HL-60/S4 treated with retinoic acid at 250 ng/mL for 4 days and 3 days (cell line): ENCODE data around the gene SREBF1.

Source experiments
- in situ Hi-C: fragments of 300-500 bp; cut with MboI; formaldehyde crosslinking; loops from 2 replicates; pipeline ENCODE4 v1.7.0; 2022; ENCODE audit warnings: low sequenced_read_pairs

Gene SREBF1

DNA sequence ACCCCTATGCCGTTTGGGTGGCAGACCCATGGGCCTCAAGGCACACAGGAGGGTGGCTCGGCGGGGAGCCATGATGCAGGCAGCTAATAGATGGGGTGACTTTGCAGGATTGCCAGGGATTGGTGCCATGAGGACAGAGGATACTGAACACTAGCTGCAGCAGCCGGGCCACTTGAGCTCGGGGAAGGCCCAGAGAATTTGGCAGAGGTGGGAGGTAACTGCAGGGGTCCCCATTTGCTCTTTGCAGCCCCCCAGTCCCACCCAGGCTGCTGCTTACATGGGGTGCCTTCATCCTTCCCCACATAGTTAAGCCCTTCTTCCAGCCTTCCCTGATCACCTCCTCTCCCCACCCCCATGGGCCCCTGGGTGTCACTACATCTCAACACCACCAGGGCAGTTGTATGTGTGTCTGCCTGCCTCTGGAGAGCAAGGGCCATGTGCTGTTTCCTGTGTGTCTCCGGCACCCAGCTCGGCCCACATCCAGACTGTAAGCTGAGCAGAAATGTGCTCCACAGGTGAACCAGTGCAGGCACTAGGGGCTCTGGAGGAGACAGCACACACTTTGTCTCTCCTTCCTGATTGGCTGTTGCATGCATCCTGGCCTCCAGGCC is 52.0 kb downstream of the SREBF1 start:
- in situ Hi-C loops = no loop called here

DNA sequence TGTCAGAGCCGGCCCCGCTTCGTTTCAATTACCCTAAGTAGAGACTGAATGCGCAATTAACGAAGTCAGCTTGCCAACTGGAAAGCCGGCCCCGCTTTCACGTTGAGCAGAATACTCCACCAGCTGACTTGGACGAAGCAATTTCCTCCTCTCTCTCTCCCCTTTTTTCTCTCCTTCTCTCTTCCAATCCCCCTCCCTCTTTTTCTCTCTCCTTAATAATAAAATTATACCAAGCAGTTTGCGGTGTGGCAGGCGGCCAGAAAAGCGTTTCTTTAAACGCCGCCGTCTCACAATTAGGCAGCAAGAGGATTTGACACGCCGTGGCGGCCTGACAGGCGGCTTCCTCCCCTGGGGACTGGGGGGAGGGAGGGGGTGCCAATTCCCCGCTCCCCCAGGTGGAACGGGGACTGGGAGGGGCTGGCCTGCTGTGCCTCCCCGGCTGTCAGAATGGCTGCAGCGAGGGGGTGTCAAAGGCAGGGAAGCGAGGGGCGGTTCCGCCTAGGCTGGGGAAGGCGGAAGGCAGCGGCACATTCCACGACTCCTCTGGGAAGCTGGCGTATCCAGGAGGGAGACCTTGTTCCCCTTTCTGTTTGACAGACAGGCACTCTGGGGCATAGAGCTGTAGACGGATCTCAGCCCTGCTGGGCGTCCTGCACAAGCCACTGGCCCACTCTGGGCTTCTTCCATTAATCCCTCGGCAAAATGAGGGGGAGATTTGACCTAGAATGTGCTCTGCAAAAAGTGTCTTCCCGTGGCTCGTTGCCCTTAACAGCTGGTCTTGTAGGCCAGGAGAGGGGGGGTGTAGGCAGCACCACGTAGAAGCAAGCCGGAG is 52.7 kb downstream of the SREBF1 start:
- in situ Hi-C loops = no loop called here

DNA sequence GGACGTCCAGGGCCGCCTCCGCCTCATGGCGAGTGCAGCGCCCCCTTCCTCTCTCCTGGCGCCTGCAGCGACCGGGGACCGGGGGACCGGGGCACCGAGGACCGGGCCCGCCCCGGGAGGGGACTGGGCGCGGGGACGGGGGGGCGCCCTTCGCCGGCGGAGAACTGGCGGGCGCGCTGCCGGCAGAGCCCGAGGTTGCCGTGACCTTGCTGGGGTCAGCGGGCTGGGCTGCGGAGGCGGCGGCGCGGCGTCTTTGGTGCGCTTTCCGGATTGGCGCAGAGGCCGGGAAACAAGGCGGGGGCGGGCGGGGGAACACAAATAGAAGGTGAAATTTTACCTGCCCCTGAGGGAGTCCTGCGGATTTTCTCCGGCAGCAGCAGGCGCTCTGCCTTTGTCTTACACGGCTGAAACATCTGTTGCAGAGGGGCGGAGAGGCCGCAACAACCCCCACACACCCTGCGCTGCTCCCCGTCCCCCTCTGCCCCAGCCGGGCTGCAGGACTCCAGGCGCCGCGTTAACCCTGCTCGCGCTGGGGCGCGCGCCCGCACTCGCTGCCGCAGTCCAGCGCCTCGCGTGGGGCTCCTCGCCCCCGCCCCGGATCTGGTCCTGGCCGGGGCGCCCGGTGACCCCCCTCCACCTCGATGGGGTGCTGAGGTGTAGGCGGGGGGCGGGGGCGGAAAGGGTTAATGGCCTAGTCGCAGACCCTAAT is 53.5 kb downstream of the SREBF1 start:
- in situ Hi-C loops = no loop called here

DNA sequence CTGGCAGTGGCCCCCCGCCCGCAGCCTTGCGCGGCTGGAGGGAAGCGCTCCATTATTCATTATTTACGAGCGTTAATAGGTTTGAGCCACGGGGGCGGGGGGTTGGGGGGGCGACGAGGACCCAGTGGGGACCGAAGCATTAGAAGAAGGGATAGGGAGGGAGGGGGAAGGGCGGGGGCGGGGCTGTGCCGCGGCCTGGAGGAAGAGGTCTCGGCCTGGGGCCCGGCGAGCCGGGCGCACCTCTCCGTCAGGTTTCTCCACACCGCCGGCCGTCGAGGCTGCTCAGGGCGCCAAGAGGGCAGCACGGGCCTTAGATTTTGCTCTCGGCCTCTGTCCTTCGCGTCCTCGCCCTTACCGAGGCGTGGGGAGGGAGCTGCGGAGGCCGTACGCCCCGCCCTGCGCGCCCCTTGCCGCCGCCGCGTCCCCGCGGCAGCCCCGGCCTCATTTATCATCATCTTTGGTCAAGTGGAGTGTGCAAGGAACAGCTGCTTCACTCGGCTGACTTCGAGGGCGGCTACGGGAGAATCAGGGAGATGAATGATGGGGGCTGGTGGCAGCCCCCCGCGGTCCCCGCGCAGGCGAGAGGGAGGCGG is 54.2 kb downstream of the SREBF1 start:
- in situ Hi-C loops = no loop called here

DNA sequence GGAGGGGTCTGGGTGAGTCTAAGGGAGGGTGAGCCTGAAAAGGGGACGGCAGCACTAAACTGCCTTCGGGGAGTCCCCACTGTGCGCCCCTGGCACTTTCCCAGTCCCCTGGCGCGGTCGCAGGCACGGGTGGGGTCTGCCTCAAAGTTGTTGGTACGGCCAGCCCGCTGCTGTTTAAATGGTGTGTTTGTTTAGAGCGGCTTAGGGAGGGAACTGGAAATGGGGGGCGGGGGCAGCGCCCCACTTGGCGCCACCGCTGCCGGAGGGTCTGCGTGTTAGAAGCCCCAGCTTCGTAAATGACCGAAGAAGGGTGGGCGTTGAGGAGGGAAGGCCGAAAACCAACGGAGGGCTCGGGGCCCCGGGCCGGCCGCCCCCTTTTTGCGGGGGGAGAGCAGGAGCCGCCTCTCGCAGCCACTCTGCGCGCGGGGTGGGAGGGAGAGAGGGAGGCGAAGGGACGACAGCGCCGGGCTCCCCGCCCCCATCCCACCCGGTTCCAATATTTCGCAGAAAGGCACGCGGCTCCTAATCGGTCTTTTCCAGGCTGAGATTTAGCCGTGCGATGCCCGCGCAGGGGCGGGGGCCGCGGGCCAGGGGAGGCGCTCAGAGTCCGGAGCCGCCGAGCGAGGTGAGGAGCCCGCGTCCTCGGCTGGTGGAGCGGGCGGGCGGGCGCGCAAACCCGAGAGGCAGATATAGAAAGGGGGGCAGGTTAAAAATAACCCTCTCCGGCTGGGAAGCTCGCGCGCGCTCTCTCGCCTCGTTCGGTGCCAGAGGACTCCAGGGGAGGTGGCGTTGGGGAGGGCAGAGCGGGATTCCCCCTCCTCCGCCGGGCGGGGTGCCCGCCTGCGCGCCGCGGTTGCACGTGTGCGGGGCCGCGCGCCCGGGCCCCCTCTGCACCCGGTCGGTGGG is 54.9 kb downstream of the SREBF1 start:
- in situ Hi-C loops = no loop called here

DNA sequence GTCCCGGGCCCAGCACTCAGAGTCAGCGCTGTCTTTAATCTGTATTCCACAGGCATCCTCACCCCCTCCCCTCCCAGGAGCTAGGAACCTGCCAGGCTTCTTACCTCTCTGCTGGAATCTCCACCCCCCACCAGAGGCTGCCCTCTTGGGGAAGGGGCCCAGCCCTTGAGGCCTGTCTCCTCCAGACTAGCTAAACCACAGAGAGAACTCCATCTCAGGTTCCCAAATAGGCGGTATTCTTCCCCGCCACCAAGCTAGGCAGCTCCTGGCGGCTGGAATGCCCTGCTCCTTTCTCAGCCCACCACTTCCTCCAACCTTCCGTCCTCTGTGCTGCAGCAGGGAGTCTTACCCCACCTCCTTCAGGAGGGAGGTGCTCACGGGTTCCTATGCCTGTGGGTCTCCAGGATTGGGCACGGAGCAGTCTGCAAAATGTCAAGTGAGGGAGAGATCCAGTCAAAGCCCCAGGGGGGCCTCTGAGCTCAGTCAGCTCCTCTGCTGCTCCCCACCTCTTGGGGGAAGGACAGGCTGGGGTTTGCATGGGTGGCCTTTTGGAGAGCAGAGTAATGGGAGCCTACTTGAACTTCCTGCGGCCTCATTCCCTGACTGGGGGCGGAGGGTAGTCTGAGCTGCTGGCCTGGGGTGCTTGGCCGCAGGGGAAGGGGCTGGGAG is 55.7 kb downstream of the SREBF1 start:
- in situ Hi-C loops = no loop called here

DNA sequence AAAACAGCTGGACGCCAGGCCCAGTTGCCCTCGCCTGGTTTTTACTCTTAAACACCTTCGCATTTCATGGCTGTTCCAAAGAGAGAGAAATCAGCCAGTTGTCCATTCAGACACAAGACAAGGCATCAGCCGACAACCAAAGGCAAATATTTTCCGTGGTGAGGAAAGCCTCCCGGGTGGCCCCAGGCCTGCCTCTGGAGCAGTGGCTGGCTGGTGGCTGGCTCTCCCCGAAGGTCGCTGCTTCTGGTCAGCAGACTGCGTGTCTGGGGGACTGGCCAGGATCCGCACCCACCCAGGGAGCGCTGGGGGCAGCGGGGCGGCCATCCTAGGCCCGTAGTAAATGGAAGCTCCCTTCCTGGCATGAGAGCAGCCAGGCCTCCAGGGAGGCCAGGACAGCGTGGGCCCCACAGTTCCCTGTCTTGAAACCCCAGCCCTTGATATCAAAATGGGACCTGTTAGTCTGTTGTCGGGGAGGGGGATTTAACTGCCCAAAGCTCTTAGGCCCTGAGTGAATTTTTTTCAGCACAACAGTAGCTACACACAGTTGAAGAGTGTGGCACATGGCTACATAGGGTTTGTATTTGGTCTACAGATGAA is 57.7 kb downstream of the SREBF1 start:
- in situ Hi-C loops = no loop called here

DNA sequence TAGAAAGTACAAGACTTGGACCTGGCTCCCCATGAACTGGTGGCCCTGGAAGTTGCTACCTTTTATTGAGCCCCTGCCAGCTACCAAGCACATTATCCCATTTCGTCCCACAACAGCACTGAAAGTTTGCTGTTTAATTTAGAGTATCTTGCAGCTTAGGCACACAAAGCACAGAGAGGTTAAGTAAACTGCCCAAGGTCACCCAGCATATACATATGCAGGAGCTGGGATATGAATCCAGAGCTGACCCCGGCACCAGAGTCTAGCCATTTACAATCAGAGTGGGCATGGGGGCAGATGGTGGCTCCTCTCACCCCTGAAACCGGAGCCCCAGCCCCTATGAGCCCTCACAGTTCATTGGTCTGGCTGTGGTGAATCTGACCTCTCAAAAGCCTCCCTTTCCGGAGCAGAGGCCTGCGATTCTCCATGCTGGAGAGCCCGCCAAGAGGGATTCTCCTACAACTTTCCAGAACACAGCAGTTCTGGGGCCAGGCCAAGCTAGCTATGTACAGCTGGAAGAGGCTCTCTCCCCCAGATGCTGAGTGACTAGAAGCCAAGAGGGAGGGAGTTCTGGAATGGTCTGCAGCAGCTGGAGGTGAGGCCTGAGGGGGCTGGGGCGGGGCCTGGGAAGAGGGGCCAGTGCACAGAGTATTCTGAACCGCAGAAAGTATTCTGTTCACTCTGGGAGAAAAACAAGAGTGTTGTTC is 58.3 kb downstream of the SREBF1 start:
- in situ Hi-C loops = no loop called here

DNA sequence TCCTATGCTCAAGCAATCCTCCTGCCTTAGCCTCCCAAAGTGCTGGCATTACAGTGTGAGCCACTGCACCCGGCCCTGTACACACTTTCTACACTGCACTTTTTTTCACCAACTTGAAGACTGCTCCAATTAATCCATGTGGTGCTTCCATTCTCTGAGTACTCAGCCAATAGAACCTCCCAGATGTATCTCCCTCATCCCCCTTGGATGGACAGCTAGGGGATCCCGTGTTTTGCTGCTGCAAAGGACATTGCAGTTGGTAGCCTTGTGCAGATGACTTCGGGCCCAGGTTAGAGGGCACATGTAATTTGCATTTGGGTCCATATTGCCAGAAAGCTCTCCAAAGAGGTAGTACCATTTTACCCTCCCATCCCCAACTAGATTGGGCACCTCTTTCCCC is 59.9 kb downstream of the SREBF1 start:
- in situ Hi-C loops = no loop called here

DNA sequence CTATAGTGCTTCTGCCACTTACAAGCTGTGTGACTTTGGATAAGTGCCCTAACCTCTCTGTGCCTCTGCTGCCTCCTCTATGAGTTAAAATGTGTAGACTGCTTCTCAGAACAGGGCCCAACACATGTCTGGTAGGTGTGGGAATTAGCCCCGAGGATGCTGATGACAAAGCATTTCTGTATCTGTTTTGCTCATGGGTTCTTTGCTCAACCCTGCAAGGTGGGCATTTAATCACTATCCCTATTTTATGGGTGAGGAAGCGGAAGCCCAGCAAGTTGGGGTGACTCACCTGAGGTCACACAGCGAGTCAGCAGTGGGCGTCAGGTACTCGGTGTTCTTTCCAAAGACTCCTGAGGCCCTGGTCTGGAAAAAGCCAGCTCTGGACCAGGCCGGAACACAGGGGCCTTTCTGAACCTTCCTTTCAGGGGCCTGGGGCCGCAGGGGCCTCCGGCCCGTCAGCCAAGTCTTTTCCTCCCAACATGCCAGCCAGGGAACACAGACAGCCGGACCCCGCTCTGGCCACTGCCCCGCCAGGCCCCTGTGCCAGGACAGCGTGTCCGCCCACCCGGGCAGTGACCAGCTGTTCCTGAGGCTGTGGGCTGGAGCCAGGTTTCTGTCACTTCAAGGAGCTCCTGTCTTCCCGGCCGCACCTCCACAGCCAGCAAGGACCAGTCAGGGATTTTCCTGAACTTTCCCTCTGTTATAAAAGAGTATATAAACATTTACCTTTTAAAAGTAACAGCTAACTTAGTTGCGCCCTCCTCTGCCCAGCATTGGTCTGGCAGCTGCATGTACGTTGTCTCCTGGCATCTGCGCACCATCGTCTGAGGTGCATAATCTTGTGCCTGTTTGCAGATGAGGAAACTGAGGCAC is 62.5 kb downstream of the SREBF1 start:
- in situ Hi-C loops = no loop called here

DNA sequence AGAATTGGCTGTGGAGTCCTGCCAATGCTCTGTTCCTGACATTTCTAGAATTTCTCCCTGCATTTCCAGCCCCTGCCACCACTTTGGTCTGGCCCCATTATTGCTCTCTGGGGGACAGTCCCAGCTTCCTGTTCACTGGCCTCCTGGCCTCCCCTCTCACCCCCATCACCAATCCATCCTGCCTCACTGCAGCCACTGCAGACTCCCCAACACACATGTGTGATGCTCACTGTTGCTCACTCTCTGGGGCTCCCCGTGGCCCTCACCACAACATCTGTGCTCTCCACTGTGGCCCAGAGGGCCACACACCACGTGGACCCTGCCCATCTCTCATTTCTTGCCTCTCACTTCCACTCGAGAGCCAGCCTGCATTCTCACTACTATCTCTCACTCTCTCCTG is 64.6 kb downstream of the SREBF1 start:
- in situ Hi-C loops = no loop called here

DNA sequence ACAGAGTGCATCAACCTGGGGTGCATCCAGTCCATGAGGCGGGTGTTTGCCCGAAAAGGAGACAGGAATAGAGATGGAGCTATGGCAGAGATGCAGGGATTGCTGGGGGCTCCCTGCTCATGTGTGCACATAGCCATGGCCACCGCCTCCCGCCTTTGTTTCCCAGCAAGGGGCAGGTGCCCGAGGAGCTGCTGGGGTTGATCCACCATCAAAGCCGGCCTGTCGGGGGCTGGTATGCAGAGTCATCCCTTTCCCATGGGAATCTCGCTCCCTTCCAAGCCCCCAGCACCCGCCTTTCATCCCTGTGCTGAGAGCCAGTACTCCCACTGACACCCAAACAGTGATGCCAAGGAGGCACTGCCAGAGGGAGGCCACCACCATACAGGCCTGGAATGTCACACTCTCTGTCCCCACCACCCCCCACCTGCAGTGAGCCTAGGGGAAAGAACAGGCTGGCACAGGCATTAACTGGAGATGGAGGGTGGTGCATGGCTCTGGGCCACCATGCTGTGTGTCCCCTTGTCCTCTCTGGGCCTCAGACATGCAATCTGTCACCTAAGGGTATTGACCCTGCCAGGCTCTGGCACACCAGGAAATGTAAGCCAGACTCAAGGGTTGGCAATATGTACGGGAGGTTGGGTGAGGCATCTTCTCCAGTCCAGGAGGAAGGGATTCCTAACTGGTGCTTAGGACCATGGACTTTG is 65.1 kb downstream of the SREBF1 start:
- in situ Hi-C loops = no loop called here

DNA sequence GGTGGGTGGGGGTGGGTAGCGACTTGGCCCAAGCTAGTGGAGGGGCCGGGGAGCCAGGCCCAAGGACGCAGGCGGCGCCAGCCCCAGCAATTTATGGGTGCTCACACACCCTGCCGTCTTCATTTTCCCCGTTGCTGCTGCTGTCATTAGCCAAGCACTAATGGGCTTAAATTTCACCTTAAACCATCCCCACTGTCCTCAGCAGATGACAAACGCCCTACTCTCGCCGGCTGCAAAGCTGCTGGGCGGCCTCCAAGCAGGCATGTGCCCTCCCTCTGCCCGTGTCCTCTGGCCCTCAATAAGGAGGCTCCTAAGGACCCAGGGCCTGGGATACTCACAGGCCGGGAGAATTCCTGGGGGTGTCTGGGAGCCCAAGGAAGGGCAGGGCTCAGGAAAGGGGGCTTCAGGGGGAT is 66.1 kb downstream of the SREBF1 start:
- in situ Hi-C loops = no loop called here

DNA sequence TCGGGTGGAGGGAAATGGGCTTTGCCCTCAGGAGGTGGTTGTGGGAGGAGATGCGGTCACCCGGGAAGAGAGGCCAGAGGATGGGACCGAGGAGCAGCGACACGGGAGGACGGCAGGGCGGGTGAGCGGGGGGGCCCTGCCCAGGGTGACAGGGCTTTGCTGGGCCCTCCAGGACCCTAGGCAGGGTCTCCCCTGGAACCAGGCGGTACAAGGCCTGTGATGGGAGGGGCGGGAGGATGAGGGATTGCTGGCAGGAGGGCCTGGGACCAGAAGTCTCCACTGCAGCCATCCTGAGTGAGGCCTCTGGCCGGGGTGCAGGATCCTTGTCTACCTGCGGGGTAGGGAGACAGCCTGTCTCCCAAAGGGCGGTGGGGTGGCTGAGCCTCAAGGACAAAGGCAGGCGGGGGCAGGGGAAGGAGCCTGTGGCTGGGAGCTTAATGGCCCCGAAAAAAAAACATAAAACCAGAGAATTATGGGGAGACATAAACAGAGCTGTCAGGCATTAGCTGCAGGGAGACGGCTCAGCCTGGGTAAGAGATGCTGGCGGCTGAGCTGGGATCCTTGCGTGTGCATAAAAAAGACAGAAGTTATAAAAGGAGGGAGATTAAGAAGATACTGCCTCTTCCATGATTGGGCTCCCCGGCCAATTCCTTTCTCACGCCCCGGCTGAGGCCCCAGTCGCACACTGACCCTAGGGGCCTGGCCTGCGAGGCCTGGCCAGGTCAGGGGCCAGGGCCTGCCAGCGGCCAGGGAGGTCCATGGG is 66.7 kb downstream of the SREBF1 start:
- in situ Hi-C loops = no loop called here

DNA sequence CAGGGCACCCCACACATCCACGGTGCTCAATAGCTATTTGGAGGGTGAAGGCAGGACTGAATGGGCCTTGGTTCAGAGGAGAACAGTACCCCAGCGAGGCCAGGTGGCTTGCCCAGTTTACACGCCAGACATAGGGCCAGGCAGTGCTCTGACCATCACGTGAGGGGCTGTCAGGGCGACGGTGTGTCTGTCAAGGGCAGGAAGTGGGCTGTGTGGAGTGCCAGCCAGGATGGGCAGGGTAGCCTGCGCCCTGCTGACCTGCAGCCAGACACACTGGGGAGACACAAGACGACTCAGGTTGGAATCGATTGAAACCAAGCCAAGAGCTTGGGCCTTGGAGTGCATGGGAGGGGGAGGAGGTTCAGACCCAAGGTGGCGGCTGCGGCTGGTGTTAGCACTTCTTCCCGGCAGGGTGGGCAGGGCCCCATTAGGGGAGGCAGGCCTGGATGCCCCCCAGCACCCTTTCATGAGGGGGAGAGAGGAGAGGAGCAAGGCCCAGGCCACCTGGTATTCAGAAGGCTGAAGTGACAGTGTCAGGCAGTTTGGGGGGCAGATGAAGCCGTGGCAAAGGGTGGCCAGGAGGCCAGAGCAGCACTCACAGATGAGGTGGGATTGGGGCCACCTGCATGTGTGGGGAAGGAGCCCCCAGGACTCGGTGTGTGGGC is 68.2 kb downstream of the SREBF1 start:
- in situ Hi-C loops = no loop called here

DNA sequence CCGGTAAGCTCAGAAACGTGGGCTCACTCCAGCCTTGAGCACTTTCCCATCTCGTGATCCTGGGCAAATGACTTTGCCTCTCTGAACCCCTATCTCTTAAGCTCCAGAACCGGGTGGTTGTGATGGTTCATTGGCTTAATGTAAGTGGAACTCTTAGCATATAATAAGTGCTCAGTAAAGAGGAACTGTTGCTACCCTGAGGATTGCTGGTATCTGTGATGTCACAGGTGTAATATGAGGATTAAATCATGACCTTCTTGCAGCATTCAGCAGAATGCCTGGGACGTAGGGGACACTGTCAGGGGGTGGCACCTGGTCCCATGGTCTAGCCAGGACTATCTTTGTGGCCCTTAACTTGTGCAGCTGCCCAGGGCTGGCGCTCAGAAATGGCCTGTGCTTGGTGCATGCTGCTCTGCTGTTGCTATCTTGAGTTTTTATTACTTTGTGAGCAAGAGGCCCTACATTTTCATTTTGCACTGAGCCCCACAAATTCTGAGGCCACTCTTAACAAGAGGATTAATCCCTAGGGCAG is 68.8 kb downstream of the SREBF1 start:
- in situ Hi-C loops = no loop called here
